K562 (cell line): ENCODE data around the gene FIBP. TPM values are rescaled to one million over a fixed set of nuclear protein-coding genes. Genes with fewer than 3 reads are reported as not detected.

Source experiments
- ATAC-seq: fragments of 200-7000 bp; cut with Tn5 transposase; 3 replicates; pipeline ENCODE4 v1.9.1; 2020; ENCODE audit warnings: moderate library complexity
- BruUV-seq: library from RNA; stranded (reverse); fragments of 400-500 nt; replicated peaks from 2 replicates; lab custom pipeline; 2021; lab: Mats Ljungman, UMichigan
- CTCF ChIA-PET: fragments of 300-600 bp; formaldehyde crosslinking; extraction: SDS; loops from one replicate; lab custom pipeline; 2021; ENCODE audit warnings: low intra/inter-chr PET ratio; lab: Yijun Ruan, JAX
- POLR2A ChIA-PET: fragments of 300-600, 350-650 bp; sonication (Branson Sonifier 250); formaldehyde crosslinking; extraction: SDS; loops from one replicate; lab custom pipeline; 2021; ENCODE audit warnings: antibody characterized with exemption, inconsistent platforms; lab: Yijun Ruan, JAX
- DNase-seq, 4 experiments: peaks; one replicate each; pipeline versions ENCODE4 v3.0.0 to v3.0.0-alpha.2; 2011 to 2018; ENCODE audit warnings: low spot score in 3 of 4, mixed read lengths in 3 of 4; ENCODE audit errors: extremely low read depth in 1 of 4
- FAIRE-seq: peaks from 2 replicates; lab custom pipeline; 2011; peaks lifted over from hg19 to GRCh38; lab: Jason Lieb, UNC
- H2AFZ ChIP-seq: 2 replicates; pipeline ENCODE4 v1.6.0; 2011; ENCODE audit warnings: low read depth, low read length, control low read depth, inconsistent platforms
- H3K27ac ChIP-seq: fragments of 200-600 bp; 3 replicates; pipeline ENCODE4 v1.8.0; 2011; ENCODE audit warnings: low read depth, mild to moderate bottlenecking, control low read depth, inconsistent platforms, low read length, moderate library complexity, mixed read lengths; ENCODE audit errors: extremely low read depth
- H3K27me3 ChIP-seq, 2 experiments: fragments of 300-600 bp in 1 of 2; 2 replicates in 1 of 2; 3 replicates in 1 of 2; pipeline versions ENCODE4 v1.6.0 to v1.8.0; 2011; ENCODE audit warnings: inconsistent platforms in 2 of 2, low read length in 2 of 2, mild to moderate bottlenecking in 1 of 2, mixed read lengths in 1 of 2, moderate library complexity in 1 of 2; ENCODE audit not compliant: control insufficient read depth in 2 of 2, insufficient read depth in 2 of 2
- H3K36me3 ChIP-seq: fragments of 300-600 bp; 3 replicates; pipeline ENCODE4 v1.8.0; 2011; ENCODE audit warnings: mild to moderate bottlenecking, low read length, inconsistent platforms; ENCODE audit not compliant: control insufficient read depth, insufficient read depth
- H3K4me1 ChIP-seq, 2 experiments: fragments of 200-600 bp in 1 of 2; replicated peaks in 1 of 2; 2 replicates in 1 of 2; 3 replicates in 1 of 2; pipeline versions ENCODE4 v1.5.1 to v1.8.0; 2011; ENCODE audit warnings: inconsistent platforms in 2 of 2, low read length in 2 of 2, mild to moderate bottlenecking in 1 of 2, mixed read lengths in 1 of 2, moderate library complexity in 1 of 2; ENCODE audit not compliant: control insufficient read depth in 2 of 2, insufficient read depth in 2 of 2
- H3K4me2 ChIP-seq: 2 replicates; pipeline ENCODE4 v1.6.1; 2011; ENCODE audit warnings: low read length, control low read depth, inconsistent platforms, mixed read lengths; ENCODE audit not compliant: insufficient read depth
- H3K4me3 ChIP-seq: fragments of 200-600 bp; sonication (generic), shearing (Covaris generic); 2 replicates; pipeline ENCODE4 v1.5.1; 2016; ENCODE audit warnings: control low read depth, inconsistent platforms
- H3K79me2 ChIP-seq: fragments of 200-600 bp; 3 replicates; pipeline ENCODE4 v1.8.0; 2011; ENCODE audit warnings: low read length, inconsistent platforms; ENCODE audit not compliant: control insufficient read depth, insufficient read depth
- H3K9ac ChIP-seq, 2 experiments: 2 replicates each; pipeline versions ENCODE4 v1.6.0 to v1.6.1; 2011; ENCODE audit warnings: low read depth in 2 of 2, low read length in 2 of 2, control low read depth in 1 of 2, inconsistent platforms in 1 of 2, mild to moderate bottlenecking in 1 of 2, mixed read lengths in 1 of 2; ENCODE audit not compliant: insufficient read depth in 1 of 2
- H3K9me1 ChIP-seq: one replicate; pipeline ENCODE4 v1.6.0; 2011; ENCODE audit warnings: inconsistent platforms, mild to moderate bottlenecking, low read length, moderate library complexity; ENCODE audit not compliant: control insufficient read depth, insufficient read depth
- H3K9me3 ChIP-seq: replicated peaks from 2 replicates; pipeline ENCODE4 v1.5.1; 2011; ENCODE audit warnings: low read depth, low read length, inconsistent platforms; ENCODE audit not compliant: control insufficient read depth, insufficient read depth
- H4K20me1 ChIP-seq: replicated peaks from 2 replicates; pipeline ENCODE4 v1.6.1; 2011; ENCODE audit warnings: low read length, inconsistent platforms, mixed read lengths; ENCODE audit not compliant: control insufficient read depth, insufficient read depth
- ELF1 ChIP-seq: fragments of 200-800 bp; sonication (Bioruptor generic); IDR thresholded peaks from 2 replicates; pipeline ENCODE4 v1.6.1; 2016; ENCODE audit warnings: missing genetic modification characterization, missing compliant biosample characterization
- FOXA3 ChIP-seq, 2 experiments: fragments of 450-650 bp in 1 of 2; sonication (generic) in 1 of 2; formaldehyde crosslinking; IDR thresholded peaks in 1 of 2; conservative IDR thresholded peaks in 1 of 2; 2 replicates each; pipeline versions ENCODE4 v1.4.0 to v1.8.0; 2020 to 2022; ENCODE audit warnings: mild to moderate bottlenecking in 2 of 2, missing genetic modification reagents in 1 of 2
- FOXK1 ChIP-seq: sonication (generic); formaldehyde crosslinking; IDR thresholded peaks from 2 replicates; pipeline ENCODE4 v1.8.0; 2022; ENCODE audit warnings: missing genetic modification reagents, mild to moderate bottlenecking, borderline replicate concordance
- MLX ChIP-seq, 2 experiments: fragments of 450-650 bp in 1 of 2; sonication (generic) in 1 of 2; formaldehyde crosslinking; conservative IDR thresholded peaks; 2 replicates each; pipeline versions ENCODE4 v1.4.0 to v1.8.1; 2020 to 2022; ENCODE audit warnings: mild to moderate bottlenecking in 1 of 2, missing genetic modification reagents in 1 of 2
- NFXL1 ChIP-seq: fragments of 450-650 bp; formaldehyde crosslinking; IDR thresholded peaks from 2 replicates; pipeline ENCODE4 v1.4.0; 2021; ENCODE audit warnings: mild to moderate bottlenecking
- NR4A1 ChIP-seq, 2 experiments: fragments of 250-450 bp in 1 of 2; fragments of 450-650 bp in 1 of 2; sonication (Bioruptor Pico) in 1 of 2; IDR thresholded peaks; 2 replicates each; pipeline versions ENCODE4 v1.4.0 to v1.6.1; 2016 to 2020; ENCODE audit warnings: mild to moderate bottlenecking in 2 of 2, missing compliant biosample characterization in 1 of 2, missing genetic modification characterization in 1 of 2, moderate library complexity in 1 of 2
- RNF2 ChIP-seq: sonication (generic); IDR thresholded peaks from 2 replicates; pipeline ENCODE4 v1.6.1; 2016
- TCF3 ChIP-seq: sonication (generic); formaldehyde crosslinking; IDR thresholded peaks from 2 replicates; pipeline ENCODE4 v1.4.0; 2020; ENCODE audit warnings: mild to moderate bottlenecking, missing genetic modification reagents
- TEAD1 ChIP-seq, 2 experiments: fragments of 450-650 bp in 1 of 2; sonication (generic) in 1 of 2; formaldehyde crosslinking; IDR thresholded peaks; 2 replicates each; pipeline versions ENCODE4 v1.4.0 to v1.8.0; 2020 to 2022; ENCODE audit warnings: mild to moderate bottlenecking in 2 of 2, missing genetic modification reagents in 1 of 2
- WHSC1 ChIP-seq: IDR thresholded peaks from one replicate; pipeline ENCODE4 v1.6.1; 2012; ENCODE audit warnings: low read length, control low read depth, inconsistent platforms
- ZFPM2 ChIP-seq: fragments of 250-450 bp; sonication (Bioruptor Pico); IDR thresholded peaks from 2 replicates; pipeline ENCODE4 v1.5.1; 2022; ENCODE audit warnings: mild to moderate bottlenecking
- ZNF398 ChIP-seq: fragments of 250-450 bp; sonication (Bioruptor Pico); IDR thresholded peaks from 2 replicates; pipeline ENCODE4 v1.8.0; 2021; ENCODE audit warnings: moderate library complexity, mild to moderate bottlenecking, inconsistent platforms
- ZNF449 ChIP-seq: fragments of 250-450 bp; sonication (Bioruptor Pico); IDR thresholded peaks from 2 replicates; pipeline ENCODE4 v1.8.0; 2022; ENCODE audit warnings: moderate library complexity, mild to moderate bottlenecking, inconsistent platforms
- ZNF668 ChIP-seq: fragments of 250-450 bp; sonication (Bioruptor Pico); IDR thresholded peaks from 2 replicates; pipeline ENCODE4 v1.8.0; 2022; ENCODE audit warnings: mild to moderate bottlenecking, inconsistent platforms
- WGBS: fragments of 100-300 bp; shearing (Covaris generic); methylation state at CpG from one replicate; pipeline ENCODE4 v1.1.6; 2016; ENCODE audit warnings: low coverage, mixed read lengths; ENCODE audit not compliant: insufficient coverage; ENCODE audit errors: missing lambda C conversion rate; 5-methylcytosine and 5-hydroxymethylcytosine counted together
- in situ Hi-C: fragments of 300-500 bp; cut with MboI; formaldehyde crosslinking; loops from 4 replicates; pipeline ENCODE4 v1.15.0; 2018; ENCODE audit warnings: inconsistent platforms, mixed read lengths
- intact Hi-C: fragments of 100-400 bp; cut with micrococcal nuclease; formaldehyde crosslinking; loops from 2 replicates; pipeline ENCODE4 v1.14.2; 2022
- polyA plus RNA-seq, 8 experiments: library from polyadenylated mRNA; depleted of rRNA in 4 of 8; stranded (reverse) in 5 of 8; unstranded in 3 of 8; fragments of >200 nt; fragmentation: Nextera tagmentation in 2 of 8; fragmentation: Illumina TruSeq in 1 of 8; extraction: Ambion mirVana in 2 of 8; extraction: Trizol in 1 of 8; gene quantifications; 2 replicates each; pipeline versions ENCODE4 v1.2.1 to v1.2.3, GENCODE V29; 2011 to 2014; ENCODE audit warnings: inconsistent platforms in 1 of 8, missing spikeins in 1 of 8
- total RNA-seq, 7 experiments: library from RNA; depleted of rRNA in 6 of 7; stranded (reverse); fragments of >200 nt in 6 of 7; fragmentation: Illumina TruSeq in 2 of 7; extraction: Trizol in 2 of 7; gene quantifications; 2 replicates each; pipeline versions ENCODE4 v1.2.1 to v1.2.3, GENCODE V29; 2011 to 2021; ENCODE audit warnings: low replicate concordance in 1 of 7

The FIBP gene
- total and polyA plus RNA-seq, 9 of the 15 experiments (the other 6 are each of a cell fraction or from before 2014, with no cell fraction given) = 41.2 to 79.2 (median 48.6) TPM

GRCh38 chr11:65890324-65891218 is 2.3 kb upstream of the FIBP start, which contains the start of gene CCDC85B (continued):
- TF ChIP-seq NR4A1 (CRISPR knock-in tag; IDR thresholded peaks at IDR 0.05) (peak; percentile 78; the same call in 1 of the 2 replicates), NR4A1 (tag; IDR thresholded peaks at IDR 0.05) (peak; percentile 66; the same call in 1 of the 2 replicates), TEAD1 (CRISPR knock-in tag; IDR thresholded peaks at IDR 0.05) (peak; percentile 35 to 61; a peak in 1 of 4 replicates), NFXL1 (no peak), FOXK1 (CRISPR knock-in tag) (no peak), ZFPM2 (no peak), ELF1 (tag) (no peak)
- TF ChIP-seq, all 486 proteins: peak for 140

GRCh38 chr11:65887723-65888162 is 528 bp downstream of the FIBP start:
- H4K20me1 ChIP-seq = peaks cover 8% of the 10 kb centered on the region; the same call in 1 of the 2 replicates
- ATAC-seq (no peak), DNase-seq (no peak), FAIRE-seq (no peak)
- H3K4me2 ChIP-seq = peak overlapping the region; percentile 90
- intact Hi-C loops = loop anchor here (1.0 to 5.0 kb wide), 5 partner anchors 25 to 175 kb away; partner anchors contain the start of genes AP5B1, KAT5, MUS81 and SART1
- peak overlapping the region; percentile 58 to 96 for H3K9ac ChIP-seq
- POLR2A ChIA-PET = interaction anchor here (0.6 to 14.4 kb wide), 14 partner anchors 8 to 118 kb away, joined by 3 to 147 read pairs (median 6); partner anchors contain the start of genes CFL1, CTSW, FOSL1 and MUS81
- 2% methylated on average over 21 of the region's 23 CpGs for WGBS
- TSS peak; percentile 61 for BruUV-seq
- peak overlapping the region; percentile 69 for H3K4me3 ChIP-seq
- in situ Hi-C loops = no loop called here
- peaks cover 23 to 58% of the 10 kb centered on the region in 2 experiments for H3K4me1 ChIP-seq
- peaks cover 53% of the 10 kb centered on the region for H3K36me3 ChIP-seq
- no peaks in the 10 kb centered on the region for H3K27me3 ChIP-seq
- peak overlapping the region; percentile 71 for H3K27ac ChIP-seq
- CTCF ChIA-PET = interaction anchor here (0.6 to 3.3 kb wide), 7 partner anchors 11 to 335 kb away, joined by 3 to 40 read pairs (median 3); partner anchors contain the start of genes KAT5 and MUS81
- no peaks in the 10 kb centered on the region for H3K9me3 ChIP-seq
- H3K79me2 ChIP-seq = peaks cover 40% of the 10 kb centered on the region
- H3K9me1 ChIP-seq = no peaks in the 10 kb centered on the region
- peak overlapping the region; percentile 85 for H2AFZ ChIP-seq
- TF ChIP-seq ZNF668 (CRISPR knock-in tag) (no peak), TCF3 (no peak), ZNF449 (no peak), WHSC1 (no peak), MLX (CRISPR knock-in tag; conservative IDR thresholded peaks at IDR 0.05) (0 out of 4 replicates have a peak, but pooled peaks of 1 of the 2 experiments have one; percentile 6), FOXA3 (CRISPR knock-in tag; conservative IDR thresholded peaks at IDR 0.05 in 1 of 2, IDR thresholded peaks at IDR 0.05 in 1 of 2) (0 out of 4 replicates have a peak, but pooled peaks of 1 of the 2 experiments have one; percentile 19), ZNF398 (CRISPR knock-in tag) (no peak), RNF2 (peak; percentile 3; the same call in 1 of the 2 replicates)
